ENCODE data around the gene SNAI3.

Gene SNAI3

DNA sequence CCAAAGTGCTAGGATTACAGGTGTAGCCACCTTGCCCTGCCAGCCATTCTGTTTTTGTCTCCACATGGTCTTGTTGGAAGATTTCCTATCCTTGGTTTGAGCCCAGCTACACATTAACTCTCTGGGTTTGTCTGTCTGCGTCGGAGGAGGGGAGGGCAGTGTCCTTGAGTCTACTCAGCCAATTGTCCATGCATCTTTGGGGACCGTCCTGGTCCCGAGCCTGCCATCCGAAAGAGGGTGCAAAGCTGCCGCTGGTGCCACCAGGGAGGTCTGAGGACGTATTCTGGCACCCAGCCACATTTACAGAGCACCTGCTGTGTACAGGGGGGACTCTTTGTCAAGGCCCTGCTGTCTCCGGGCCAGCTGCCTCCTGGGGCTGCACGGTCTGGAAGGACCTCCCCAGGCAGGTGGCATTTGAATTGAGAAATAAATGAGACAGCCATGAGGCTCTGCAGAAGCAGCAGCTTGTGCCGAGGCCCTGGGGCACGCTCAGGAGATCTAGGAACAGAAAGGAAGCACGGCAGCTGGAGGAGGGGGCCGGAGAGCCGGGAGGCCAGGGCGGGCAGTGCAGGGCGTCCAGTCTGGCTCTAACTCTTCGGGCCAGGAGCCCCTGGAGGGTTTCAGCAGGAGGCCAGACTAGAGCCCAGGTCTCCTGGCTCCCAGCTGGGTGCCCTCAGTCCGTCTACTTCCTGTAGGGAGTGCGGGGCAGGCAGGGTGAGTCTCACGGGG lies 36.9 kb downstream of the SNAI3 start:
- peak; percentile 58 for DNase-seq

DNA sequence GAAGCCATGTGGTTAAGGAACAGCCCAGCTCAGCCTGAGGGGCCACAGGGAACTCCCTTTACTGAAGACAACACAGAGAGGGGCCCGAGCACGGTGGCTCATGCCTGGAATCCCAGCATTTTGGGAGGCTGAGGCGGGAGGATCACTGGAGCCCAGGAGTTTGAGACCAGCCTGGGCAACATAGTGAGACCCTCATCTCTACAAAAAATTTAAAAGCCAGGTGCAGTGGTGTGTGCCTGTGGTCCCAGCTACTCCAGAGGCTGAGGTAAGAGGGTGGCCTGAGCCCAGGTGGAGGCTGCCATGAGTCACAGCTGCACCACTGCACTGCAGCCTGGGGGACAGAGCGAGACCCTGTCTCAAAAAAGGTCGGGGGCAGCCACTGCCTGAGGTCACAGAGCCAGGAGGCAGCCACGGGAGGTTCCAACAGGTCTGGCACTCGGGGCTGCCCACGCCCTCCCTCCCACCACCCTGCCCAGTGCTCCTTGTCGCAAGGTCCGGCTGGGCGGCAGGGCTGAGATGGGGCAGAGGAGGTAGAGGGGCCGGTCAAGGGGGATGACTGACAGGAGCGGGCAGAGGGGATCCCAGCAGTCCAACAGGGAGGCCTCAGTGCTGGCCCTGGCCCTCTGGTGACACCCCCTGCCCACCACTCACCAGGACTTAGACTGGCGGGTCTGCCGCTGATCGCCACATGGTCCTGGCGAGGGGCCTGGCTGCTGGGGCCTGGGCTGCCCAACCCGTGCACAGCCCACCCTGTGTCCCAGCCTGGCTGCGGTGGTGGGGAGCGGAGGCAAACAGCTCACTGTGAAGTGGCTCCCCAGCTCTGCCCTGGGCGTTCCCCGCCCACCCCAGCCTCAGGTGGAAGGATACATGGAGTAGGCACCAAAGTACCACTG lies 38.9 kb downstream of the SNAI3 start:
- no peak for DNase-seq

DNA sequence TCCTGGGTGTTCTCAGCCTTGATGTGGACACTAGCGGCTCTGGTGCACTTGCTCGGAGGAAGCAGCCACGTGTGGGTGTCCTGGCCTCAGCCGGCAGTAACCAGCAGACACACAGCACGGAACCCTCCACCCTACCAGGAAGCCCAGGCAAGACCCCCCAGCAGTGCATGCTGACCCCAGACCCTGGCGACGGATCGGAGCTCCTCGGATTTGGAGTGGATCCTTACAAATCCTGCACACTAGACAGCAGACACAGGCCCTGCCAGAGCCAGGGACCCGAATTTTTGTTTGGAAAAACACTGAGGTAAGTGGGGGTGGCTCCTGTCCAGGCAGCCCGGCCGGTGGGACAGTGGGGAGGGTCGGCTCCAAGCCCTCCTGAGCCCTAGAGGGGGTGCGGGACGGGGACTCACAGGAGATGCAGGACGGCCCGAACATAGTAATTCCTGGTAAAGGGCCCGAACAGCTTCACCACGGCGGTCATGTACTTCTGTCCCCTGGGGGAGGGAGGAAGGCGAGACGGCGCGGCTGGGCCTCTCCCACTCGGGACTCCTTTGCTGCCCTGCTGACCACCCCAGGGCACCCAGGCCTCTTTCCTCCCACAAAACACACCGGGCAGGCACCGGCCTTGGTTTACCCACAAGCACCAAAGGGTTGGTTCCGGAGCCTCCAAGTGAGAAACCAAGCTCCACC lies 39.8 kb downstream of the SNAI3 start:
- no peak for DNase-seq

DNA sequence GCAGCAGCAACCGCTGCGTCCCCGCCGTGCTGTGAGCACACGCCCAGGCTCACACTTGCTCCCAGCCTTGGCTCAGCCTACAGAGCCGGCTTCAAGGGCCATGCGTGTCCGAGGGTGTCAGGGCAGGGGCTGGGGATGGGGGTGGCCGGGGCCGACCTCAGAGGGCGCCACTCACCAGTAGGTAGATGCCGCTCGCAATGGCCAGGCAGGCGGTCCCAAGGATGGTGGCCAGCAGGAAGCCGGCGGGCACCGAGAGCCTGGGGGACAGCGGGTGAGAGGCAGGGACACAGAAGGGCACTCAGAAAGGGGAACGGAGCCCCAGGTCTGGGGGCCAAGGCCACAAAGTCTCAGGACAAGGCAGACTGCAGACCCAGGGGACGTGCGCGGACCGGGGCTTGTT lies 40.4 kb downstream of the SNAI3 start:
- DNase-seq = no peak

DNA sequence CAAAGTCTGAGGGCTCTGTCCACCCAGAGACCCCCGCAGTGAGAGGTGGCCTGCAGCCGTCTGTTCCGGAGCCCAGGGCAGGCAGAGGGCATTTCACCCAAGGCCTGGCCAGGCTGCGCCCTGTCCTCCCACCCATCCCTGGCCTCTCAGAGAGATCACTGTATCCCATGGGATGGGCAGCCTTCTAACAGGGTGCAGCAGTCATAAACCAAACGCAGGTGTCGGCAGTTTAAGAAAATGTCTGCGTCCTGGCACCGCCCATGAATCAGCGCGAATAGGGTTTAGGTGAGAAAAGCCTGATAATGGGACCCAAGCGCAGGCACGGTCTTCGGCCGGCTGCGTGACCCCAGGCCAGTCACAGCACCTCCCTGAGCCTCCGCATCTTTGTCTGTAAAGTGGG lies 40.9 kb downstream of the SNAI3 start:
- DNase-seq = no peak

DNA sequence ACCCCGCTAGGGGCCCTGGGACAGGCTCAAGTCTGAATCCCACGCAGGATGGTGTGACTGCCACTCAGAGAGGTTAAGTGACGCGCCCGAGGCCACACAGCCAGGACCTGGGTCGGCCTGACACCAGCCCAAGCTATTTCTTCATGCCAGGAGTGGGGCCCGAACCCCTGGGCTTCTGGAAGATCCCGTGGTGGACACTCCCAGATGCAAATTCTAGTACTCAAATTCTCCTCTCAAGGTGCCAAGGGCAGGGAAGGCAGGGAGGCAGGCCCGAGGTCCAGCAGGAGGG lies 42.7 kb downstream of the SNAI3 start:
- DNase-seq = no peak

DNA sequence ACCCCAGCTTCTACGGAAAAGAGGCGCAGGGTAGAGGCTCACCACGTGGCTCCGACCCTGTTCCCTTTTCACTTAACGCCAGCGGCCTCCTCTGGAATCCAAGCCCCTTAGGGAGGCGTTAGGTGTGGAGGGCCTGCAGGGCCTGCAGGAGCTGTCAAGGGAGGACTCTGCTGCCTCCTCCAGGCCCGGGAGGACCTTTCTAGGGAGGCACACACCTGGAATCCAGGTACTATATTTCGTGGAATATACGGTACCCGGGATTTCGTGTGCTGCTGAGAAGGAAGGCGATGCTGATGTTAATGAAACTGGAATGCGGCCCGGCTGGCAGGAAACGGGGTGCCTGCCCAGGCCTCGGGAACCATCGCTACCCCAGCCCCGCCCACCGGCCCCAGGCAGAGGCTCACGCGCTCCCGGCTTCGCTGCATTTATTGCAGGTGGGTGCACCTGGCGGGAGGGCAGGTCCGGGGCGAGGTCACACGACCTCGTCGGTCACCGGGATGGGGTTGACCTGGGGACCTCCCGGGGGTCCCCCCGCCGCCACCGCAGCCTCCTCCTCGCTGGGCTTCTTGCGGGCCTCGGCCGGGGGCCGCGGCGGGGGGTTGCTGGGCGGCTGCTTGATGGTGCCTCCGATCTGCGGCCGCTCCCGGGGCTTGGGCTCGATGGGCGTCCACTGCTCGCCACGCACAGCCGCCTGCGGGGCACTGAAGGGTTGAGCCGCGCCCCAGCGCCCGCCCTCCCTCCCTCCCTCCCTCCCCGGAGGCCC lies 43.2 kb downstream of the SNAI3 start:
- peak; percentile 30 for DNase-seq

DNA sequence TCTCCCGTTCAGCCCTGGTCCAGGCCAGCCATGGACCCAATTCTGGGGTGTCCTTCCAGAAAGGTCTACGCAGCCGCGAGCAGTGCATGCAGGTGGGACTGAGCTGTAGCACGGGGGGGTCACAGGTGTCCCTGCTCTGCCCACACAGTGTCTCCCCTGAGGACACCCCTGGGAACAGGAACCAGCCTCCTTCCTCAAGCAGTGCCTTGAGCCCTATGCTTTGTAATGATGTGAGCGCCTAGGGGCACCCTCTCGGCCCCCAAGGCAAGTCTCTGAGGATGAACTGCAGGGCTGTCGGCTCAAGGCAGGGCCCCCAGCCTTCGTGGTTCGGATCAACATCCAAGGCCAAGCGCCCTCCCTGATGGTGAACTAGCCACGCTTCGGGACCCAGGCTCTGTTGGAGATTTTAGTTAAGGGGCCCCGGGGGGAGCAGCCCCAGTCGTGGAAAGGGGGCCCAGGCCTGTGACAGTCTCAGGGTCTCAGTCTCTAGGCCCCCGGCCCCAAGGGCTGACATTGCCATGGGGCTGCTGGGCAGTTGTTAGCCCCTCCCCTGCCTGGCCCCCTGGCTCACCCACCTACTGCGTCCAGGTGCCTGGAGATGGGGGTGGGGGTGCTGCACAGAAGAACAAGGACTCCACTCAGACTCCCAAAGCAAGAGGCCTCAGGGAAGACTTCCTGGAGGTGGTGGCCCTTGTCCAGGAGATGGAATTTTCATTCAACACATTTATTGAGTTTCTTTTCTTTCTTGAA lies 45.6 kb downstream of the SNAI3 start:
- DNase-seq = peak; percentile 31

DNA sequence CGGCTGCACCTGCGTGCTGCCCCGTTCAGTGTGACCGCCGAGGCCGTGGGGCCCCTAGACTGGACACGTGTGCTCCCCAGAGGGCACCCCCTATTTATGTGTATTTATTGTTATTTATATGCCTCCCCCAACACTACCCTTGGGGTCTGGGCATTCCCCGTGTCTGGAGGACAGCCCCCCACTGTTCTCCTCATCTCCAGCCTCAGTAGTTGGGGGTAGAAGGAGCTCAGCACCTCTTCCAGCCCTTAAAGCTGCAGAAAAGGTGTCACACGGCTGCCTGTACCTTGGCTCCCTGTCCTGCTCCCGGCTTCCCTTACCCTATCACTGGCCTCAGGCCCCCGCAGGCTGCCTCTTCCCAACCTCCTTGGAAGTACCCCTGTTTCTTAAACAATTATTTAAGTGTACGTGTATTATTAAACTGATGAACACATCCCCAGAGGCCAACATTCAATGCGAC lies 46.2 kb downstream of the SNAI3 start:
- DNase-seq = peak; percentile 49

DNA sequence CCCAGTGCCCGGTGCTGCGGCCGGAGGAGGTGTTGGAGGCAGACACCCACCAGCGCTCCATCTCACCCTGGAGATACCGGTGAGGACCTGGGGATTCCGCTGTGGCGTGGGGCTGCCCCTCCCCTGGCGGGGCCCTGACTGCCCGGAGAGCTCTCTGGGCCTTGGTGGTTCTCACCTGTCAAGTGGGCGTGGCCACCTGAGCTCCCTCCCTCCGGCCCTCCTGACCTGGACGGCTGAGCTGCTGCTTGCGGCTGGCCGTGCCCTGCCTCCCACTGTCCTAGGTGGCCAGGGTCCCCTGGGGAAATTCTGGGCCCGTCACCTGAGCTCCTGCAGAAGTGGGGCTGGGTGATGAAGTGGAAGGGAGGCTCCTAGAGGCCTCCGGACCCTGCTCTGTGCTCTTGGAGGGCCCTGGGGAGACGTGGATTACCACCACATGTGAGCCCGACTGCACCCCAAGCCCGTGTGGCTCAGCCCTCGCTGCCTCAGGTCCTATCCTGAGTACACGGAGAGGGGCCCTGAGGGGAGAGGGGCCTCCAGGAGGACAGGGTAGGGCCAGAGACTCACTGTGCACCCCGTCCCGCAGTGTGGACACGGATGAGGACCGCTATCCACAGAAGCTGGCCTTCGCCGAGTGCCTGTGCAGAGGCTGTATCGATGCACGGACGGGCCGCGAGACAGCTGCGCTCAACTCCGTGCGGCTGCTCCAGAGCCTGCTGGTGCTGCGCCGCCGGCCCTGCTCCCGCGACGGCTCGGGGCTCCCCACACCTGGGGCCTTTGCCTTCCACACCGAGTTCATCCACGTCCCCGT lies 46.9 kb downstream of the SNAI3 start:
- DNase-seq = peak; percentile 95

DNA sequence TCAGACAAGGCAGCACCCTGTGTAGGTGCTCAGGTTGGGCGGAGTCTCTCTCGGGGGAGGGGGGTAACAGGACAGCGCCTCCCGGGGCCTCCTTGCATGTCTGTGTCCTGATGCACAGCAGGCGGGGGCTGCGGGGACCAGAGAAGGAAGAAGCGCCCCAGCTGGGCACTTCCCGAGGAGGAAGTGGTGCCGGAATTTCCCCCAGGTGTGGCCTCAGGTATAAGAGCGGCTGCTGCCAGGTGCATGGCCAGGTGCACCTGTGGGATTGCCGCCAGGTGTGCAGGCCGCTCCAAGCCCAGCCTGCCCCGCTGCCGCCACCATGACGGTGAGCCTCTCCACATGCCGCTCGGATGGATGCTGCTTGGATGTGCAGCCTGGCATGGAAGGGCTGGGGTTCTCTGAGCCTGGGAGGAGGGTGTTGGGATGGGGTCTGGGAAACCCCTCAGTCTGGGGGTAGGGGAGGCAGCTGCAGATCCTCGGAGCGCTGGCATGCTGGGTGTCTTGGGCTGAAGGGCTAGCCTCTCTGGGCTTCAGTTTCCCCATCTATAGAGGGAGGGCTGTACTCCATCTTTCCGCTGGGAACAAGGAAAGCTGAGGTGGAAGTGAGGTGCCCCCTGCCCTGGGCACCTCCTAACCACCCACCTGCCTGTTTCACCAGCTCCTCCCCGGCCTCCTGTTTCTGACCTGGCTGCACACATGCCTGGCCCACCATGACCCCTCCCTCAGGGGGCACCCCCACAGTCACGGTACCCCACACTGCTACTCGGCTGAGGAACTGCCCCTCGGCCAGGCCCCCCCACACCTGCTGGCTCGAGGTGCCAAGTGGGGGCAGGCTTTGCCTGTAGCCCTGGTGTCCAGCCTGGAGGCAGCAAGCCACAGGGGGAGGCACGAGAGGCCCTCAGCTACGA lies 47.7 kb downstream of the SNAI3 start, which contains the start of gene IL17C:
TSS of gene IL17C (plus strand) at position 250 of the 908 bp plus-strand sequence. CDS start at position 320, 70 bp downstream.
- DNase-seq = peak; percentile 95

DNA sequence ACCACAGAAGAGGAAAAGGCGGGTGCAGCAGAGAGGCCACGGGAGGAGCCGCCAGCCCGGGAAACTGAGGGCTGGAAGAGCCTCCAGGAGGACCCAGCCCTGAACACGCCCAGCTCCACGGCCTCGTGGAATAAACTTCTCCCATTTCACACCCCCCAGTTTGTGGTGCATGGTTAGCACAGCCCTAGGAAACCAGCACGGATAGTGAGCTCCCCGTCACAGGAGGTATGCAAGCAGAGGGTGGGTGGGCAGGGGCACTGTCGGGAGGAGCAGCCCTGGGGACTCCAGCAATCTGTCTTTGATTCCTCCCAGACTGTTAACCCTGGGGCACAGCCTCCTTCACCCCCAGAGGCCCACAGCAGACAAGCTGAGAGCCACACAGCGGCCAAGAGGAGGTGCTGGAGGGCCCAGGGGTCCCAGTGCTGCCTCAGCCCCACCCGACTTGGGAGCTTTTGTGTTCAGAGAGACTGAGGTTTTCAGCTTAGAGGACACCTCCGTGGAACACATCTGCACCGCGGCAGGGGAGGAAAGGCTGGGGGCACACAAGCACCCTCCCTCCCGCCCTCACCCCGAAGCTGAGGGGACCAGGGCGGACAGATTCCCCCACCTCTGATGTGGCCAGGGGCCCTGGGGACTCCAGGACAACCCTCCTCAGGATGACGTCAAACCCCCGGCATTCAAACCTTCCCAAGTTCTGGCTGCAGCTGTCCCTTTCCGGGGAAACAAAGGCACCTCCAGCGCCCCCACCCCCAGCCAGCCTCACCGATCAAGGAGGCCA lies 49.6 kb downstream of the SNAI3 start:
- DNase-seq = no peak

DNA sequence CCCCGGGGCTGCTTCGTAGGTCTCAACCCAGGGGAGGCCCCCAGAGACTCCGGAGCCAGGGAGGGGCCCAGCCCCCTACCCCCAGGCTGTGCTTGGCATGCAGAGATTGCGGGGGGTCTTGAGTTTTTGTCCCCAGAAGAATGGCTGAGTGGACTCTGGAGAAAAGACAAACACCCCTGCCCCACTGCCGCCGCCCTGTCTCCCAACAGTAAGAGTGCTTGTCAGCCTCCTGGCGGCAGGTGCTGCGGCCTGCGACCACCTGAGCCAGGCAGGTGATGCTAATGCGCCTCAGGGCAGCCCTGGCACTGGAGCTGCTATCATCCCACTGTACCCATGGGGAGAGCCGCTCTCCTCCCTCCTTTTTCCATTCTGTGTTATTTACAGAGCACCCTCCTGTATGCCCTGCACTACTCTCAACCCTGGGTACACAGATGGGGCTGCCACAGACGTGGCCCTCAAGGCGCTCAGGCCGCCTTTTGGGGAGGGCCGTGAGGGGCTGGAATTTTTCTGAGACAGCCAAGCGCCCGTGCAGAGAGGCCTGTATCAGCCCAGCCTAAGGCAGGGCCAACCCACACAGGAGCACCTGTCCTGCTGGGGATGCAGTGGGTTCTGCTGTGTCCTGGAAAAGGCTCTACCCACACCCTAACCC lies 50.5 kb downstream of the SNAI3 start:
- peak; percentile 52 for DNase-seq

DNA sequence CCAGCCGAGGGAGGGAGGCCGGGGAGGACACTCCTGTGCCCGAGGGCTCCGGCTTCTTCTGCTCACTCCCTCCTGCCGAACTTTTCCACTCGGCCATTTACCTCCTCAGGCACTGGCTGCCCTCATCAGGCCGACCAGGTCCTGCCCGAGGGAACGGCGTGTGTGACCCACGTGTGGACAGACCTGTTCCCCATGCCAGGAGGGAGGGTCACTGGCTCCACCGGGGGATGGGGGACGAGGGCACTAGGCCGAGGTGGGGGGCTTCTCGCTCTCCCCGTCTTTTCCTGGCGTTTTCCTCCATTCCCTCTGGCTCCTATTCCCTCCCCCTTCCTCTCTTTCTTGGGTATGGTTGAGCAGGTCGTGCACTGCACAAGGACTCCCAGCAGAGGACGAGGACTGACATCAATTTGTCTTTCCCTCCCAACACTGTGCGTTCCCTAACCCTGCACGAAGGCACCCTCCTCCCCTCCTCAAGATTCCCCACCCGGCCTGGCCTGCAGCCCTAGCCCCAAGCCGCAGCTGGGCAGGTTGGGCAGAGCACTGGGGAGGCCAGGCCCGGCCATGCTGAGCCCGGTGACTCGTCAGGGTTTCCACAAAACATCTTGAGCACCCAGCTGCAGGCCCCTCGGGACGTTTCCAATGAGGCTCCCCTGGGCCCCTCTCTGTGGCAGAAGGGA lies 51.2 kb downstream of the SNAI3 start:
- DNase-seq = peak; percentile 65

DNA sequence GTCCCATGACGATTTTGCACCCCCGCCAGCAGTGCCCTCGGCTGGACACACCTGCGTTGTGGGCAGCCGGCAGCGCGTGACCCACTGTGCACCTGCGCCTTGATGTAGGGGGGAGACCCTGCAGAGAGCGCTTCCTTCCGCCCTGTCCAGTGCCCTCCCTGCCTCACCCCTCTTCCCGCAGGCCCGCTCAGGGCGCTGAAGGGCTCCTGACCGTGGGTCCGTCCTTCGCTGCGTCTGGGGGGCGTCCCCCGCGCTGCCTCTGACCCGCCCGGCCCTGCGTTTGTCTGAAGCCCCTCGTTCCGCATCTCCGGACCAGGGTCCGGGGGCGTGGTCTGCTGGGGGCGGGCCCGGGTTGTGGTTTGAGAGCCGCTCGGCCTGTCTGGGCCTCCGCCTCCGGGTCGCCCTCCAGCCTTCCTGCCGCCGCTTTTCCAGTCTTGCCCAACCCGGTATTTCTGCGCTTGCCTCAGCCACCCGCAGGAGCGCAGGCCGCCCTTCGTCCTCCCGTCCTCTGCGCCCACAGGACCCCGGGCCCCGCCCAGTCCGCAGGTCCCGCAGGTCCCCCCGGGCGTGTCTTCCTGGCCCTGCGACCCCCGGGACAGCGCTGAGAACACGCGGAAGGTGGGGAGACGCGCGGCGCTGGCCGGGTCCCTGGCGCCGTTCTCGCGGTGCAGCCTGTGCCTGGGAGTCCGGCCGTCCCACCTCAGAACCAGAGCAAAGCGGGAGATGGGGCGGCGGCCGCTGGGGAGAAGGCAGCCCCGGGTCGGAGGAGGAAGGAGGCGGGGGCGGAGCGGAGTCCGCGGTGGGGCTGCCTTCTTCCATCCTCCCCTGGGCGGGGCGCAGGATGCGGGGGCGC lies 51.9 kb downstream of the SNAI3 start:
- DNase-seq = peak; percentile 84

DNA sequence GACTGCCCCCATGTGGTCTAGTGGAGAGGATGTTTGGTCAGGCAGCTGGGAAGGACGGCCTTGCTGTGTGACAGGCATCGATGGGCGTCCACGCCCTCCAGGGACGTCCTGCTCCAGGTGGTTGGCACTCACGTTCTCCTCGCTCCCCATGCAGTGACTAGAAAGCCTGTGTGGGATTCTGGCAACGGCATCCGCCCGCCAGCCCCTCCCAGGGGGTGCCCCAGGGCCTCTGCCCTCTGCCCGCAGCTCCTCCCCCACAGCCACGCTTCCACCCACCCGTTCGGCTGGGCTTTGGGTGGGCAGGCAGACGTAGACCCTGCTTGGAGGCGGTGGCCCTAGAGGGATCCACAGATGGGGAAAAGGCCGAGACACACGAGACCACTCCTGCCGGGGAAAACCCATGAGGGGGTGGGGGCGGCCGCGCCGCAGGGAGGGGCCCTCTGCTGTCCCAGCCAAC lies 52.6 kb downstream of the SNAI3 start:
- peak; percentile 95 for DNase-seq

DNA sequence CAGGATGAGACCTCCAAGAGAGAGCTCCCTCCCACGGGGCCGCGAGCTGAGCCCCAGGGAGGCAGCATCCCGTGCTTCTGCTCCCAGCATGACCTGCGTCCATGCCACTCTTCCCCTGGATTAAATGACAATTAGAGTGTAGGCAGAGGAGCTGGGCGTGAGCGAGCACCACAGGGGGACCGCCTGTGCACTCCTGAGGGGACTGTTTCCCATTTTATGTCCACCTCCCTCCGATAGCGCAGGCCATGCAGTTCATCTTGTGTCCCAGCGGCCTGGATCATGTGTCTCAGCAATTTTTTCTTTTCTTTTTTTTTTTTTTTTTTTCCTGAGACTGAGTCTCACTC lies 53.7 kb downstream of the SNAI3 start:
- DNase-seq = no peak
